GM12892 (cell line): ENCODE results near the gene MYOM1.

ENCODE experiments used
- POLR2AphosphoS5 ChIP-seq: IDR thresholded peaks from 2 replicates; pipeline ENCODE4 v1.6.1; 2011; ENCODE audit warnings: low read depth, low read length, control low read depth
- TAF1 ChIP-seq: IDR thresholded peaks from 2 replicates; pipeline ENCODE4 v1.6.1; 2011; ENCODE audit warnings: low read depth, mild to moderate bottlenecking, control low read depth, low read length, borderline replicate concordance

DNA sequence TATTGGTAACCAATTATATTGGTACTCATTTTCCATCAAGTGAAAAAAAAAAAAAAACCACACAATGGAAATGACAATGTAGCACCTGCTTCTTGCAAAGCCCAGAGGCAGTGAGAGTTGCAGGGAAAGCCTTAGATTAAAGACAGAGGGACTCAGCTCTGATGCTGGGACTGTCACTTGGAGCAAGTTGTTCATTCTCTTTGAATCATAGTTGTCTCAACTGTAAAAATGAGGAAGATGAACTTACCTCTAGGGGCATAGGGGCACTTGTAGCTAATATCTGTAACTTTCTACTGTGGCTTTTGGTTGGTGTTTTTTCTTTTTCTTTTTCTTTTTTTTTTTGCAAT lies 125.5 kb downstream of the MYOM1 start:
- TF ChIP-seq TAF1: no peak
- no peak for TF ChIP-seq POLR2AphosphoS5
